Measurements from ENCODE around the gene NADSYN1.

Gene NADSYN1

GRCh38 chr11:71499125-71499524 lies 46.1 kb downstream of the NADSYN1 start:
- Histone ChIP-seq H3K9ac (ENCODE audit: low read length) (no peak overlapping the region), H3K36me3 (replicated peaks; ENCODE audit: insufficient read depth, low read length) (peaks cover 3% of the 10 kb centered on the region; the same call in 1 of the 2 replicates), H3K9me3 (replicated peaks; ENCODE audit: insufficient read depth, low read length) (no peaks in the 10 kb centered on the region), H3K4me3 (ENCODE audit: low read length) (no peak overlapping the region), H3K4me2 (ENCODE audit: low read depth, low read length) (no peak overlapping the region), H2AFZ (ENCODE audit: low read length) (no peak overlapping the region), H4K20me1 (ENCODE audit: insufficient read depth, low read length) (no peaks in the 10 kb centered on the region), H3K79me2 (ENCODE audit: low read length) (no peaks in the 10 kb centered on the region), H3K9me2 (replicated peaks; ENCODE audit: insufficient read depth, low read length) (no peaks in the 10 kb centered on the region), H3K4me1 (ENCODE audit: low read length) (no peaks in the 10 kb centered on the region), H3K27ac (ENCODE audit: low read length) (no peak overlapping the region), H3K27me3 (replicated peaks; ENCODE audit: insufficient read depth, low read length) (no peaks in the 10 kb centered on the region), H3F3A (ENCODE audit: insufficient read depth, low read length) (no peaks in the 10 kb centered on the region)
- no peak for DNase-seq
- TF ChIP-seq EZH2 (optimal IDR thresholded peaks at IDR 0.05; ENCODE audit: low read depth, low read length): no peak
- TF ChIP-seq CTCF (IDR thresholded peaks at IDR 0.05; ENCODE audit: low read length): no peak
- no peak for TF ChIP-seq EZH2phosphoT487 (IDR thresholded peaks at IDR 0.05; ENCODE audit: low read length)

DNA sequence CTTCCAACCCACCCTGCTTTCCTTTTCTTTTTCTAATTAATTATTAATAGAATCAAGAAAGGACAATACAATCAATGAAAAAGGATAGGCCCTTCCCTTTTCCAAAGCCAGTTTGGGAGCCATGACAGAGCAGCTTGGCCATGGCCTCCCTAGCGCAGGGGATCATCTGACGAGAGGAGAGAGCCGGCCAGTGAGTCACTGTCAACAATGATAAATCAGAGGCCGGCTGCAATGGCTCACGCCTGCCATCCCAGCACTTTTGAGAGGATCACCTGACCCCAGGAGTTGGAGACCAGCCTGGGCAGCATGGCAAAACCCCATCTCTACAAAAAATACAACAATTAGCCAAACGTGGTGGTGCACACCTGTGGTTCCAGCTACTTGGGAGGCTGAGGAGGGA lies 46.5 kb downstream of the NADSYN1 start:
- Histone ChIP-seq H3K79me2 (ENCODE audit: low read length) (no peaks in the 10 kb centered on the region), H3F3A (ENCODE audit: insufficient read depth, low read length) (no peaks in the 10 kb centered on the region), H4K20me1 (ENCODE audit: insufficient read depth, low read length) (no peaks in the 10 kb centered on the region), H3K4me2 (ENCODE audit: low read depth, low read length) (no peak overlapping the region), H3K4me3 (ENCODE audit: low read length) (no peak overlapping the region), H3K9me2 (replicated peaks; ENCODE audit: insufficient read depth, low read length) (no peaks in the 10 kb centered on the region), H3K27ac (ENCODE audit: low read length) (no peak overlapping the region), H3K9me3 (replicated peaks; ENCODE audit: insufficient read depth, low read length) (no peaks in the 10 kb centered on the region), H3K9ac (ENCODE audit: low read length) (no peak overlapping the region), H2AFZ (ENCODE audit: low read length) (no peak overlapping the region), H3K36me3 (replicated peaks; ENCODE audit: insufficient read depth, low read length) (peaks cover 3% of the 10 kb centered on the region; the same call in 1 of the 2 replicates), H3K27me3 (replicated peaks; ENCODE audit: insufficient read depth, low read length) (no peaks in the 10 kb centered on the region), H3K4me1 (ENCODE audit: low read length) (peaks cover 3% of the 10 kb centered on the region)
- no peak for DNase-seq
- no peak for TF ChIP-seq EZH2 (optimal IDR thresholded peaks at IDR 0.05; ENCODE audit: low read depth, low read length)
- TF ChIP-seq EZH2phosphoT487 (IDR thresholded peaks at IDR 0.05; ENCODE audit: low read length): no peak
- TF ChIP-seq CTCF (IDR thresholded peaks at IDR 0.05; ENCODE audit: low read length): no peak

GRCh38 chr11:71500601-71501021 lies 47.6 kb downstream of the NADSYN1 start:
- Histone ChIP-seq H3K4me3 (ENCODE audit: low read length) (no peak overlapping the region), H3K27ac (ENCODE audit: low read length) (no peak overlapping the region), H3K79me2 (ENCODE audit: low read length) (no peaks in the 10 kb centered on the region), H3K9me3 (replicated peaks; ENCODE audit: insufficient read depth, low read length) (no peaks in the 10 kb centered on the region), H4K20me1 (ENCODE audit: insufficient read depth, low read length) (no peaks in the 10 kb centered on the region), H3K27me3 (replicated peaks; ENCODE audit: insufficient read depth, low read length) (no peaks in the 10 kb centered on the region), H3K36me3 (replicated peaks; ENCODE audit: insufficient read depth, low read length) (peaks cover 3% of the 10 kb centered on the region; the same call in 1 of the 2 replicates), H3K9ac (ENCODE audit: low read length) (no peak overlapping the region), H3K9me2 (replicated peaks; ENCODE audit: insufficient read depth, low read length) (no peaks in the 10 kb centered on the region), H3K4me2 (ENCODE audit: low read depth, low read length) (no peak overlapping the region), H3K4me1 (ENCODE audit: low read length) (peaks cover 5% of the 10 kb centered on the region), H3F3A (ENCODE audit: insufficient read depth, low read length) (no peaks in the 10 kb centered on the region), H2AFZ (ENCODE audit: low read length) (no peak overlapping the region)
- TF ChIP-seq CTCF (IDR thresholded peaks at IDR 0.05; ENCODE audit: low read length) (no peak), EZH2 (optimal IDR thresholded peaks at IDR 0.05; ENCODE audit: low read depth, low read length) (no peak), EZH2phosphoT487 (IDR thresholded peaks at IDR 0.05; ENCODE audit: low read length) (no peak)
- no peak for DNase-seq
